ENCODE measurements around the gene VRK1.

VRK1 gene

GRCh38 chr14:96801931-96802330 lies 4.7 kb downstream of the VRK1 start:
- TF ChIP-seq MAX (IDR thresholded peaks at IDR 0.05; ENCODE audit: low read depth, low read length) (no peak), POLR2A (IDR thresholded peaks at IDR 0.05; ENCODE audit: extremely low read depth, insufficient read length) (no peak), CTCF (IDR thresholded peaks at IDR 0.05; ENCODE audit: low read depth, low read length) (no peak), MYC (IDR thresholded peaks at IDR 0.05; ENCODE audit: low read depth, low read length) (no peak)
- no peak for DNase-seq (ENCODE audit: low read depth)
- no peak overlapping the region for H3K4me3 ChIP-seq (ENCODE audit: low read depth, low read length)

GRCh38 chr14:96802963-96803362 lies 5.8 kb downstream of the VRK1 start:
- H3K4me3 ChIP-seq (ENCODE audit: low read depth, low read length): no peak overlapping the region
- DNase-seq (ENCODE audit: low read depth): no peak
- TF ChIP-seq CTCF (IDR thresholded peaks at IDR 0.05; ENCODE audit: low read depth, low read length): no peak
- TF ChIP-seq MAX (IDR thresholded peaks at IDR 0.05; ENCODE audit: low read depth, low read length): no peak
- TF ChIP-seq MYC (IDR thresholded peaks at IDR 0.05; ENCODE audit: low read depth, low read length): no peak
- TF ChIP-seq POLR2A (IDR thresholded peaks at IDR 0.05; ENCODE audit: extremely low read depth, insufficient read length): no peak

GRCh38 chr14:96803958-96804357 lies 6.8 kb downstream of the VRK1 start:
- DNase-seq (ENCODE audit: low read depth): no peak
- TF ChIP-seq POLR2A (IDR thresholded peaks at IDR 0.05; ENCODE audit: extremely low read depth, insufficient read length) (no peak), CTCF (IDR thresholded peaks at IDR 0.05; ENCODE audit: low read depth, low read length) (no peak), MAX (IDR thresholded peaks at IDR 0.05; ENCODE audit: low read depth, low read length) (no peak), MYC (IDR thresholded peaks at IDR 0.05; ENCODE audit: low read depth, low read length) (no peak)
- no peak overlapping the region for H3K4me3 ChIP-seq (ENCODE audit: low read depth, low read length)

GRCh38 chr14:96804895-96805294 lies 7.7 kb downstream of the VRK1 start:
- no peak for TF ChIP-seq MAX (IDR thresholded peaks at IDR 0.05; ENCODE audit: low read depth, low read length)
- TF ChIP-seq CTCF (IDR thresholded peaks at IDR 0.05; ENCODE audit: low read depth, low read length): no peak
- DNase-seq (ENCODE audit: low read depth): no peak
- no peak overlapping the region for H3K4me3 ChIP-seq (ENCODE audit: low read depth, low read length)

- no peak overlapping the region for H3K4me3 ChIP-seq (ENCODE audit: low read depth, low read length)
- TF ChIP-seq CTCF (IDR thresholded peaks at IDR 0.05; ENCODE audit: low read depth, low read length) (no peak), POLR2A (IDR thresholded peaks at IDR 0.05; ENCODE audit: extremely low read depth, insufficient read length) (no peak)
- no peak for DNase-seq (ENCODE audit: low read depth)
Observed at GRCh38 chr14:96805956-96806355, 8.8 kb downstream of the VRK1 start.

GRCh38 chr14:96806836-96807235 lies 9.7 kb downstream of the VRK1 start:
- DNase-seq (ENCODE audit: low read depth): peak; percentile 39
- H3K4me3 ChIP-seq (ENCODE audit: low read depth, low read length): no peak overlapping the region
- TF ChIP-seq MYC (IDR thresholded peaks at IDR 0.05; ENCODE audit: low read depth, low read length): no peak
- no peak for TF ChIP-seq MAX (IDR thresholded peaks at IDR 0.05; ENCODE audit: low read depth, low read length)
- TF ChIP-seq CTCF (IDR thresholded peaks at IDR 0.05; ENCODE audit: low read depth, low read length): no peak
- no peak for TF ChIP-seq POLR2A (IDR thresholded peaks at IDR 0.05; ENCODE audit: extremely low read depth, insufficient read length)
